Measurements from ENCODE around the gene FAM184A.

- TF ChIP-seq POLR2AphosphoS5 (IDR thresholded peaks at IDR 0.05) (no peak), POLR2A (IDR thresholded peaks at IDR 0.05) (no peak), EP300 (IDR thresholded peaks at IDR 0.05; ENCODE audit: low read depth) (no peak)
Observed at GRCh38 chr6:118980063-118980462, 98.4 kb downstream of the FAM184A start.
